Measurements from ENCODE around the gene CTF1.
A peak's percentile ranks its signal among the peaks of the same experiment; 100 is the strongest.
"Not testable (repeated sequence)": the region's sequence is repeated elsewhere in the genome, so short reads cannot be mapped to it uniquely, and the experiment has no call there.

Gene CTF1, protein sequence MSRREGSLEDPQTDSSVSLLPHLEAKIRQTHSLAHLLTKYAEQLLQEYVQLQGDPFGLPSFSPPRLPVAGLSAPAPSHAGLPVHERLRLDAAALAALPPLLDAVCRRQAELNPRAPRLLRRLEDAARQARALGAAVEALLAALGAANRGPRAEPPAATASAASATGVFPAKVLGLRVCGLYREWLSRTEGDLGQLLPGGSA

GRCh38 chr16:30896261-30896888, at the start of gene CTF1:
Gene CTF1, plus strand, starts transcription at chr16:30896614. Its CDS starts 30 bp downstream, at chr16:30896644.
- peak within 1 kb of the TSS; percentile 69 to 85 (median 83) for H3K9ac ChIP-seq
- H4K20me1 ChIP-seq, result peaks cover 0 to 12% (median 0%) of the 10 kb centered on the region in 11 experiments; a peak in 3 of 22 replicates
- no peak for TF ChIP-seq Cebpa-rat (IDR thresholded peaks at IDR 0.05)
- H3K4me1 ChIP-seq, result peaks cover 43 to 58% (median 53%) of the 10 kb centered on the region in 10 experiments
- H3K27me3 ChIP-seq, result no peaks in the 10 kb centered on the region
- peak within 1 kb of the TSS; percentile 81 to 93 (median 89) for H3K4me2 ChIP-seq
- peak within 1 kb of the TSS; percentile 78 to 92 (median 87) for H3K27ac ChIP-seq
- no peaks in the 10 kb centered on the region for H3K9me3 ChIP-seq (replicated peaks in 1 of 11)
- H3K4me3 ChIP-seq, result peak within 1 kb of the TSS; percentile 45 to 70 (median 59)
- peaks cover 3 to 13% (median 7%) of the 10 kb centered on the region in 11 experiments; a peak in 19 of 22 replicates for H3K36me3 ChIP-seq

- Histone ChIP-seq H3K9ac (no peak overlapping the region), H3K4me2 (no peak overlapping the region), H3K27me3 (no peaks in the 10 kb centered on the region), H3K9me3 (replicated peaks in 1 of 11) (no peaks in the 10 kb centered on the region), H3K4me1 (peaks cover 6 to 14% (median 9%) of the 10 kb centered on the region in 10 experiments; a peak in 18 of 20 replicates), H3K36me3 (peaks cover 0 to 5% (median 0%) of the 10 kb centered on the region in 11 experiments; a peak in 2 of 22 replicates), H3K27ac (no peak overlapping the region), H3K4me3 (no peak overlapping the region), H4K20me1 (no peaks in the 10 kb centered on the region)
- TF ChIP-seq Cebpa-rat (IDR thresholded peaks at IDR 0.05), result no peak
These were observed 49.6 kb upstream of the CTF1 start for GRCh38 chr16:30846649-30847402.

DNA sequence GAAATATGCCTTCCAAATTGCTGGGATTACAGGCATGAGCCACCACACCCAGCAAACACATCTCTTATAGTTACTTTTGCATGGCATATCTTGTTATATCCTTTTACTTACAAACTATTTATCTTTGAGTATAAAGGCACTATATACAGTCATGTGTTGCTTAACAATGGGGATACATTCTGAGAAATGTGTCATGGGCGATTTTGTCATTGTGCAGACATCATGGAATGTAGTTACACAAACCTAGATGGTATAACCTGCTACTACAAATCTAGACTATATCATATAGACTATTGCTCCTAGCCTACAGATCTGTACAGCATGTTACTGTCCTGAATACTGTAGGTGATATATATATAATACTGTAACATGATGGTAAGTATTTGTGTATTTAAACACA, 46.2 kb upstream of the CTF1 start:
- Histone ChIP-seq H3K4me2 (no peak overlapping the region), H3K9ac (no peak overlapping the region), H3K9me3 (replicated peaks in 1 of 11) (no peaks in the 10 kb centered on the region), H3K36me3 (peaks cover 0 to 29% (median 10%) of the 10 kb centered on the region in 11 experiments; a peak in 13 of 22 replicates), H3K27ac (no peak overlapping the region), H3K4me1 (peaks cover 1 to 4% (median 2%) of the 10 kb centered on the region in 10 experiments; a peak in 18 of 20 replicates), H4K20me1 (no peaks in the 10 kb centered on the region), H3K4me3 (no peak overlapping the region), H3K27me3 (no peaks in the 10 kb centered on the region)
- no peak for TF ChIP-seq Cebpa-rat (IDR thresholded peaks at IDR 0.05)

DNA sequence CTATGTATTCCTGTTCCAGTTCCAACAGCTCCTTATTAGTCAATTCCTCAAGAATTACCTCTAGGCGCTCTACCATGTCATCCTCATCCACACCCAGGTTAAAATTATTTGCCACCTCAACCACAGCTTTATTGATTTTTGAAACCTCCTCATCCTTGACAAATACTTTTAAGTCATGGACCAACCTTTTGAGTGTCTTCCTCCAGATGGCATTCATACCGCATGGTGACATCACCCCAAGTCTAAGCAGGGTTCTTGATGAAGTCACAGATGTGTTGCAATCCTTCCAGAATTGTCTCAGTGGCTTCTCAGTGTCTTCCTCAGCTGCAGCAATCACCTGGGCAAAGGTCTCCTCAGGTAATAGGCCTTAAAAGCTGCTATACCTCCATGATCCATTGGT, 42.7 kb upstream of the CTF1 start:
- Histone ChIP-seq H3K4me1 (peaks cover 0 to 7% (median 0%) of the 10 kb centered on the region in 10 experiments; a peak in 6 of 20 replicates), H3K36me3 (peaks cover 0 to 34% (median 10%) of the 10 kb centered on the region in 11 experiments; a peak in 13 of 22 replicates), H3K4me3 (no peak overlapping the region), H3K27me3 (no peaks in the 10 kb centered on the region), H3K9me3 (replicated peaks in 1 of 11) (no peaks in the 10 kb centered on the region), H3K4me2 (no peak overlapping the region), H4K20me1 (no peaks in the 10 kb centered on the region), H3K9ac (no peak overlapping the region), H3K27ac (no peak overlapping the region)
- TF ChIP-seq Cebpa-rat (IDR thresholded peaks at IDR 0.05), result peak in 3 of 11 experiments; percentile 27 to 60 (median 57); a peak in 3 of 22 replicates

- H3K27ac ChIP-seq, result no peak overlapping the region
- H3K4me1 ChIP-seq, result peaks cover 0 to 10% (median 0%) of the 10 kb centered on the region in 10 experiments; a peak in 6 of 20 replicates
- H4K20me1 ChIP-seq, result no peaks in the 10 kb centered on the region
- H3K36me3 ChIP-seq, result peaks cover 0 to 25% (median 10%) of the 10 kb centered on the region in 11 experiments; a peak in 13 of 22 replicates
- peaks cover 3 to 13% (median 5%) of the 10 kb centered on the region in 11 experiments for H3K9me3 ChIP-seq (replicated peaks in 1 of 11)
- H3K27me3 ChIP-seq, result no peaks in the 10 kb centered on the region
- TF ChIP-seq Cebpa-rat (IDR thresholded peaks at IDR 0.05), result no peak
- no peak overlapping the region for H3K4me3 ChIP-seq
- H3K4me2 ChIP-seq, result peak overlapping the region in 2 of 11 experiments; percentile 14 to 41; a peak in 3 of 22 replicates
- no peak overlapping the region for H3K9ac ChIP-seq
These were observed 38.3 kb upstream of the CTF1 start for GRCh38 chr16:30858111-30858495.

DNA sequence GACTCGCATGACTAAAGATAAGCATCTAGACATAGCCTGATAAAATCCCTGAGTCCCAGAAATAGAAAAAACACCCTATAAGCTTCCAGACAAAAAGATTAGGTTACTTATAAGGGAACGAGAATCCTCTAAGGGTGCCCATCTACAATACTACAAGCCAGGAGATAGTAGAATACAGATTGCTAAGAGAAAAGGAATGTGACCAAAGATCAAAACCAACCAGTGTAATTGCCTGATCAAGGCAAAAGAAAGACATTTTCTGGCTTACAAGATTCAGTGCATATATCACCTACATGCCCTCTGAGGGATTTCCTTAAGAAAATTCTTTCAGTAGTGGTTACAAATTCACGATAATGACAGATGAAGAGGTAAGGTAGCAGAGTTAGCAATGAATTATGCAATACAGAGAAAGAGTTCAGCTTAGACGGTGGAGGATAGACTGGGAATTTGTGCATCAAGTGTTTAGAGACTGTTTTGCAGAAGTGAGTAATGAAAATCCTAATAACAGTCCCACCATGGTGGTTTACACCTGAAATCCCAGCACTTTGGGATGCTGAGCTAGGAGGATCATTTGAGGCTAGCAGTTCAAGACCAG, 37.5 kb upstream of the CTF1 start:
- H3K9me3 ChIP-seq (replicated peaks in 1 of 11), result peaks cover 11 to 21% (median 14%) of the 10 kb centered on the region in 11 experiments
- no peaks in the 10 kb centered on the region for H3K27me3 ChIP-seq
- H3K4me1 ChIP-seq, result peaks cover 0 to 10% (median 0%) of the 10 kb centered on the region in 10 experiments; a peak in 6 of 20 replicates
- H3K27ac ChIP-seq, result no peak overlapping the region
- H3K36me3 ChIP-seq, result peaks cover 0 to 25% (median 9%) of the 10 kb centered on the region in 11 experiments; a peak in 13 of 22 replicates
- TF ChIP-seq Cebpa-rat (IDR thresholded peaks at IDR 0.05), result no peak
- no peak overlapping the region for H3K9ac ChIP-seq
- no peaks in the 10 kb centered on the region for H4K20me1 ChIP-seq
- H3K4me2 ChIP-seq, result peak overlapping the region in 2 of 11 experiments; percentile 14 to 41; a peak in 2 of 22 replicates
- H3K4me3 ChIP-seq, result no peak overlapping the region

- H3K9me3 ChIP-seq (replicated peaks in 1 of 11), result peaks cover 13 to 24% (median 15%) of the 10 kb centered on the region in 11 experiments
- not testable (repeated sequence) for H3K9ac ChIP-seq, H3K36me3 ChIP-seq, H3K4me2 ChIP-seq, H3K27ac ChIP-seq, H3K4me1 ChIP-seq, H3K4me3 ChIP-seq, H4K20me1 ChIP-seq, H3K27me3 ChIP-seq
These were observed 35.7 kb upstream of the CTF1 start for GRCh38 chr16:30860729-30861128.

DNA sequence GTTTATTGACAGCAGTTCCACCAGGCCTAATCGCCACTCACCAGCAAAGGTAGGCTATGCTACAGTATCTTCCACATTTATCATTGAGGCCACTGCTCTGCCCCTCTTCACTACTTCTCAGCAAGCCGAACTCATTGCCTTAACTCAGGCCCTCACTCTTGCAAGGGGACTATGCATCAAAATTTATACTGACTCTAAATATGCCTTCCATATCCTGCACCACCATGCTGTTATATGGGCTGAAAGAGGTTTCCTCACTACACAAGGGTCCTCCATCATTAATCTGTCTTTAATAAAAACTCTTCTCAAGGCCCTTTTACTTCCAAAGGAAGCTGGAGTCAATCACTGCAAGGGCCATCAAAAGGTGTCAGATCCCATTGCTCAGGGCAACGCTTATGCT, 33.2 kb upstream of the CTF1 start:
- not testable (repeated sequence) for H3K4me3 ChIP-seq, H3K36me3 ChIP-seq, H3K4me1 ChIP-seq, H3K27ac ChIP-seq, H4K20me1 ChIP-seq, H3K4me2 ChIP-seq, H3K9ac ChIP-seq, H3K27me3 ChIP-seq
- peaks cover 13 to 24% (median 15%) of the 10 kb centered on the region in 11 experiments for H3K9me3 ChIP-seq (replicated peaks in 1 of 11)

GRCh38 chr16:30866031-30866430, 30.4 kb upstream of the CTF1 start:
- H3K36me3 ChIP-seq, result peaks cover 0 to 14% (median 0%) of the 10 kb centered on the region in 11 experiments; a peak in 2 of 22 replicates
- peaks cover 13 to 24% (median 15%) of the 10 kb centered on the region in 11 experiments for H3K9me3 ChIP-seq (replicated peaks in 1 of 11)
- no peak for TF ChIP-seq Cebpa-rat (IDR thresholded peaks at IDR 0.05)
- no peaks in the 10 kb centered on the region for H3K27me3 ChIP-seq
- no peaks in the 10 kb centered on the region for H3K4me1 ChIP-seq
- H3K4me2 ChIP-seq, result no peak overlapping the region
- no peaks in the 10 kb centered on the region for H4K20me1 ChIP-seq
- no peak overlapping the region for H3K27ac ChIP-seq
- H3K9ac ChIP-seq, result no peak overlapping the region
- H3K4me3 ChIP-seq, result no peak overlapping the region

Data from BLaER1 treated with 17β-estradiol and CSF1 and Interleukin-3, amounts not matched to agents 10 nM and 100 nM (cell line).